Cerebellar cortex (tissue), 1 donor: ENCODE measurements around the gene KDM5C.
A peak's percentile ranks its signal among the peaks of the same experiment; 100 is the strongest.
"Not testable (repeated sequence)": the region's sequence is repeated elsewhere in the genome, so short reads cannot be mapped to it uniquely, and the experiment has no call there.

Experiments used
- DNase-seq: peaks from one replicate; pipeline ENCODE4 v3.0.0-alpha.2; 2015; ENCODE audit warnings: low spot score

The KDM5C gene

DNA sequence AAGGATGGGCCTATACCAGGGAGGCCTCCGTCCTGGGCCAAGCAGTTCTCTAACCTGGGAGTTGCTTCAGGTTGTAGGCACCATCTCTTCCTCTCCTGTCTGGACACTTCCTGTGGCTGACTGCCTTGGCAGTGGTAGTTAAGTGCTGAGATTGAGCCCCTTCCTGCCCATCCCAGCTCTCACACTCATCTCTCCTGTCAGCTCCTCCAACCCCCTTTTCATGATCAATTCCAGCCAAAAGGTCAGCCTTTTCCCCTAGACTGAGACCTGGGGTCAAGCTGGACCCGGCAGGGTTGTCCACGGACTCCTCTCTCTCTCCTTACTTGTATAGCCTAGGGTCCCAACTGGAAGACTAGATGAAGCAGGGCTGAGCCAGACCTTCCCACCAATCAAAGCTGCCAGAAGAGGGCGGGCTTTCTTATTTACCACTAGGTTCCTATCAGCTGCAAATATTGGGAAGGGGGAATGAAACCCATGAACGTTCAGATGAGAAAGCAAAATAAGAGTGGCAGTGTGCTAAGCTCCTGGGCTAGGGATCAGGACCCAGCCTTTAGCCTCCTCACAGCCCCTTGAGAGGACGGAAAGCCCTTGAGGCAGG is 34.5 kb downstream of the KDM5C start:
- DNase-seq = peak; percentile 8

DNA sequence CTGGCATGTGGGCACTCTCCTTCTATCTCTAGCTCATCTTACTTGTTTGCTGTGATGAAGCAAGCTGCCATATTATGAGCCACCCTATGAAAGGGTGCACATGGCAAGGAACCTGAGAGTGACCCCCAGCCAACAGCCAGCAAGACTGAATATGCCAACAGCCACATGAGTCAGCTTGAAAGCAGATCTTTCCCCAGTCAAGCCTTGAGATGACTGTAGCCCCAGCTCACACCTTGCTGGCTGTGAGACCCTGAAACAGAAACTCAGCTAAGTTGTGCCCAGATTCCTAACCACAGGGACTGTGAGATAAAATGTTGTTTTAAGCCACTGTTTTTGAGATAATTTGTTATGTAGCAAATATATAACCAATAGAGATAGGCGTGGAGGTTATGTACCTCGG is 36.2 kb downstream of the KDM5C start:
- no peak for DNase-seq

DNA sequence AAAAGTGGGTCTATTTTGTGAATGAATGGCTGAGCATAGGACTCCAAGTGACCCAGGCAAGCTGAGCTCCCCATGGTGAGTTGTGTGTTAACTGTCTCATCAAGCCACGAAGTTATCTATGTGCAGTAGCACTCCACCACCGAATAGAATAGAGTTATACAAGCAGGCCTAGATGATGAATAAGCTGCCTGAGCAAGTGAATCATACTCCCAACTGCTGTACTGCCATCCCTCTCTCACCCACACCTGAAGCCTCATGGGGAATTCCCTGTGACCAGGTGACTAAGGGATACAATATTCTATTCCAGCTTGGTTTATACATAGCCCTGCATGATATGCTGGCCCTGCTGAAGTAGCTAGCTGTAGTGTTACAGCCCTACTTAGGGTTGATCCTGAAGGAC is 38.7 kb downstream of the KDM5C start:
- DNase-seq = no peak

DNA sequence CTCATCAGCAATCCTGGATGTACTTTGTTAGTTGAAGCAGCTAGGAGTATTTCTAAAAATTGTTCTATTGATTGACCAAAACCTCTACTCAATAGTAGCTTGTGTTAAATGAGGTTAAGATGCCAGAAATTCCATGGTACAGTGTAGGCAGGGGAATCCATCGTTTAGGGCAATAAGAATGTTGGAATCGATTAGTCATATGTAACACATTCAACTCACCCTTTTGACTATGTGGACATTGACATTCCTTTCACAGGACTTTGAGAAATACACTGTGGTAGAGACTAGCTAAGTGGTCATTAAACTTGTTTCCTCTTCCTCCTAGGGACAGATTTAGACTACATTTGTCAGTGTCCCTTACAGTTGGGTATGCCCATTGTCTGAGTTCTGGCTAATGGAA is 40.2 kb downstream of the KDM5C start:
- DNase-seq = no peak

DNA sequence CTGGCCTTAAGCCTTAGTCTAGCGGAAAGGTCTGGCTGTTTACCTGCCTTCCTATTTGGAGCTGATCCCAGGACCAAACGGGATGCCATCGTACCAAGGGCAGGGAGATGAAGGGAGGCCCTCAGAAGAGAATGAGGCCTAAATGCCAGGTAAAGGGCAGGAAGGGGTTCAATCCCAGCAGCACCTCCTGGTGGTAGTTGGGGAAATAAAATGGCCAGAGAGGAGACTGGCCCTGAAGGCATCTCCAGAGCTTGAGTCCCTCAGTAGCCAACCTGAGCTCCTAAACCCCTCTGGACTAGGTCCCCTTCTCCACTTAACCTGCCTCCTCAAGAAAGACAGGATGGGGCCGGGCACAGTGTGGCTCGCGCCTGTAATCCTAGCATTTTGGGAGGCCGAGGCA is 53.7 kb downstream of the KDM5C start:
- DNase-seq = no peak

DNA sequence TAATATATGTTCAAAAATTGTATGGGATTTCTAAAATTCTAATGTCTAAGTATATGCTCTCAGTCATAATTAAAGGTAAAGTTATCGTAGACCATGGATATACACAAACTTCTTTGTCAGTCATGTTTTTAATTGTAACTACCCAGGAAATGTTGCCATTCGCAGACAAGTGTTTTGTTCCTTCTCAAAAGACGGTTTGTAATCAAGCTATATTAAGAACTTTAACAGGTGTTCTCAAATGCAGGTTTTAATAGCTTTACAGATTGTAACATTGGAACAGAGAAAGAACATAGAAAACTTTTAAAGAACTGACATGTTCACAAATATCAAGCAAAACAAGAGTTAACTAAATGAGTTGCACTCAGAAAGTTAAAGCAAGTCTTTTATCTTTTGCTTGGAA is 58.9 kb downstream of the KDM5C start:
- no peak for DNase-seq

DNA sequence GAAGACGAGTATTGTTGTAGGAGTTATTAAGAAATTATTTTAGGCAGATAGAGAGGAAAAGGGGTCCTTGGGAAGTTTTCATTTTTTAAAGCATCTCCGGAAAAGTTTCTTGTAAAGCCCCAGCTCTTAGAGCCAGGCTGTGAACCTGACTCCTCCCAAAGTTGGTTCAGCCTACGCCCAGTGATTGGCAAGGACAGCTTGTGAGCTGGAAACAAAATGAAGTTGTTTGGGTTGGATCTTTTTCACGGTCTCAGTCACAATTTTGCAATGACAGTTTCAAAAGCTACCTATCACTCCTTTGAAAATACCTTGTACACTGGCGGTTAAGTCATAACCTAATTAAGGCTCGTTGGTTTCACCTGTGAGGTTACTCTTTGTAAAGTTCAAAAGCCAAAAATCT is 60.4 kb downstream of the KDM5C start:
- not testable (repeated sequence) for DNase-seq

DNA sequence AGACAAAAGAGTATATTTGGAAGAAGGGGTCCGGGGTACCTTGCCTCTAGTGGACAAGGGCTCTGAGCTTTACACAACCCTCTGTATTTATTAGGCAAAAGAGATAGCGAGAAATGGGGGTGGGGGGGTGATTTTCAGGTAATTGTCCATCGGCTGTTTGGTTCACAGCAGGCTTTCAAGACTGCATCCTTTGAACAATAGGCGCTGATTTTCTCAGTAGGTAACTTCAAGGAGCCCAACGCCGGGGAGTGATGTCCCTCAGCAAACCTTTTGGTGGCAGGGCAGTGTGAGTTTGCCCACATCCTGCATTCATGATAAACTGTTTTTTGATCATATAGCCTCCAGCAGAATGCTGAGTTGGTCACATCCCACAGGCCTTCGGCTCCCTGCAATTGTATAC is 61.6 kb downstream of the KDM5C start:
- no peak for DNase-seq

DNA sequence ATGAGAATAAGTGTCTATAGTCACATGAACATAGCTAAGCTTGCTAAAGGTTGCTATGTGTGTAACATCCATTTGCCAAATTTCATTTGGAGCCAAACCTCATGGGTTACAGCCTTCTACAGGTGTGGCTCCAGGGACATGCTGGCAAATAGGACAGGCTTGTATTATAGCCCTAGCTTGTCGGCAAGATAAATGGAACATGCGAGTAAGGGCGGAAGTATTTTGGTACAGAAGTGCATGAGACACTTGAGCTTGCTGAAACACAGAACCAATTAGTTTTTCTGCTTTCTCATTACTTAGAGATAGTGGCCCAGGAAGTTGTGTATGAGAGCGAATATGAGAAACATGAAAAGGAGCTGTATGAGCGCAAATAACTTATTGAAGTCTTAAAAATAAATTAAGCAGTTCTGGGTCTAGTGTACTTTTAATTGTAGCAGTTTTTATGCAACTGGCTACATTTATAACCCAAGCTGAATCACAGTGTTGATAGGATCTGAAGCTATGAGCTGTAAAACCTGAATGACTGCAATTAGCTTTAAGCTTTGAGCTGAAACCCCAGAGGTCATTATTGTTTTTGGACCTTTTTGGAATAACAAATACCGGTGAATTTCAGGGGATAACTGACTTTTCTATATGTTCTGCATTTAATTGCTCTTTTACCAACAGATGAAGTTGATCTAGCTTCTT is 64.6 kb downstream of the KDM5C start:
- no peak for DNase-seq

DNA sequence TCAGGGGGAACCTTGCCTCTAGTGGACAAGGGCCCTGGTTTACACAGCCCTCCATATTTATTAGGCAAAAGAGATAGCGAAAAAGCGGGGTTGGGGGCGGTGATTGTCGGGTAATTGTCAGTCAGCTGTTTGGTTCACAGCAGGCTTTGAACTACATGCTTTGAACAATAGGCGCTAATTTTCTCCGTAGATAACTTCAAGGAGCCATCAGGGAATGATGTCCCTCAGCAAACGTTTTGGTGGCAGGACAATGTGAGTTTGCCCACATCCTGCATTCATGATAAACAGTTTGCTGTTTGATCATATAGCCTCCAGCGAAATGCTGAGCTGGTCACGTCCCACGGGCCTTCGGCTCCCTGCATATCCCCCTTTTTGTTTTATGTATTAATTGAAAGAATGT is 65.8 kb downstream of the KDM5C start:
- DNase-seq = no peak

DNA sequence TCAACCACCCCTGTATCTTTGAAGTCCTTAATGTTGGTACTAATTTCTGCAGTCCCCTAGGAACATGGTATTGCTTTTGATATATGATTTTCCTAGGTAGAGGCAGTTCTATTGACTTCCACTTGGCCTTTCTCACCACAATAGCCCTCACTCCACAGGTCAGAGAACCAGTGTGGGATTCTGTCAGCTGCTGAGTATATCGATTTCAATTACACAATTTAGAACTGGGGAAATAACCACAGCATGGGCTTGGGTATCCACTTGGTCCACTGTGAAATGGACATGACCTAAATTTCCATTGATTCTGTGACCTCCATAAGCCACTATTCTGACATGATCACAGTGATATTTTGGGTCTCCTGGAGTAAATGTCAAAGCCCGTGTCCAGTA is 68.8 kb downstream of the KDM5C start:
- no peak for DNase-seq

DNA sequence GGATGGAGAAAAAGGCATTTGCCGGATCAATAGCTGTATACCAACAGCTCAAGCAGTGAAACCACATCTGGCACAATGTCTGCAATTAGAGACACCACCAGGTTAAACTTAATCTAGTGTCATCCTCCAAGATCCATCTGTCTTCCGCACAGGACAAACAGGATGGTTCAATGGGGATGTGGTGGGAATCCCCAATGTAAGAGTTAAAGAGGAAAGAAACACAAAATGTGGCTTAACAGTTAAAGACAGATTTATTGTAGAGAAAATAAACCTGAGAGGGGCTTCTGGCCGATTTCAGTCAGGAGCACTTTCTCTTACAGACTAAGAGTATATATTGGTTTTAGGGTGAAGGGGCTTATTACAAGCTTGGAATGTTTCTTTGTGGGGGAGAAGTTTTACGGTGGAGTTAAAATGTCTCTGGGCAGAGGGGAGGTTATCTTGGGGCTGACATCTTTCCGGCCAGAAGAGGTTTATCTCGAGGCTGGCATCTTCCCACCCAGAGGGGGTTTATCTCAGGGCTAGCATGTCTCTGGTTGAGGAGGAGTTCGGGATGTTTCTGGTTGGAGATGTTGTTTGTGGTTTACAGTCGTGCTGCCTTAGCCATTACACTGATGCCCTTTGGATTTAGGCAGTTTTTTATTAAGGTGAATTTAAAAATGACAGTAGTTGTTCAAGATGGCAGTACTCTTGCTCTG is 69.3 kb downstream of the KDM5C start:
- no peak for DNase-seq

DNA sequence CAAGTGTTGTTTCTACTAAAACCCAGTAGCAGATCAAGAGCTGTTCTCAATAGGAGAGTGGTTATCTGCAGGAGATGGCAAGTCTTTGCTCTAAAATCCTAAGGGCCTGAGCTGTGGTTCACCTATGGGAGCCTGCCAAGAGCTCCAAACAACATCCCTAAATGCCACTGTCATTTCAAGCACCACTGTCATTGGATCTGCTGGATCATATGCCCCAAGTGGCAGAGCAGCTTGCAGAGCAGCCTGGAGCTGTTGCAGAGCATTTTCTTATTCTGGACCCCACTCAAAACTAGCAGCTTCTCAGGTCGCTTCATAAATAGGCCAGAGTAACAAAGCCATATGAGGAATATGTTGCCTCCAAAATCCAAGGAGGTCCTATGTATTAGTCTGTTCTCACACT is 71.4 kb downstream of the KDM5C start:
- DNase-seq = peak; percentile 5
